ENCODE measurements around the gene TAF1D.
A peak's percentile ranks its signal among the peaks of the same experiment; 100 is the strongest.
"Not testable (repeated sequence)": the region's sequence is repeated elsewhere in the genome, so short reads cannot be mapped to it uniquely, and the experiment has no call there.

TAF1D gene

DNA sequence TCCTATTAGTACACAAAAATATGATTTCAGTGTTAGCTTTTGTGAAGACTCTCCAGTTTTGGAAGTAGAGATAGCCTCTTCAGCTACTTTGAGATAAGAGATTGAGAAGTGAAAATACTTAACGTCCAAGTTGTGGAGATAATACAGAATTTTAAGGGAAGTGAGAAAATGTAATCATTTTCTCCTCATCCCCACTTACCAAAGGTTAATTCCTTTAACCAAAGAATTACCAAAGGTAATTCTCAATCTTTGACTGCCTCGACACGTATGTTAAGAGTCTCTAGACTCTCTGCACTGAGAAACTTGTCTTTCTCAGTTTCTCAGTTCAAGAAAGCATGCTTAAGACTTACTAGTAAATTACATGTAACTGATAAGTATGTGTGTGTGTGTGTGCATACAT is 15.5 kb upstream of the TAF1D start:
- DNase-seq = no peak
- in situ Hi-C loops (cut with MboI; ENCODE audit: low pct_unique_long_range_greater_than_20kb, low sequenced_read_pairs) = no loop called here

DNA sequence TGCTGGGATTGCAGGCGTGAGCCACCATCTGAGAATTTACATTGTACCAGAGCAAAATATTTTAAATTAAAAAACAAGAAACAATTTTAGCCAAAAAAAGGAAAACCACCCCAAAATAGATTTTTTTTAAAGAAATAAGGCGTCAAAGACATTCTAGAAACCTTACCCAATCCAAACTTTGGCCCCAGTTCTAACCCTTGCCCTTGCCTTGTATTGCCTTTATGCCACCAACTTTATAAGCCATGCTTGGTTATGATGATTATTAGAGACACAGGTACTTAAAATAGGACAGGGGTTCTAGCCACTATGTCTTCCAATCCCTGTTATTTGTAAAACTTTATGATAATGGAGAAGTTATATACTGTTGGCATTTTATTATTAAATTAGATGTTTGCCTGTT is 11.9 kb upstream of the TAF1D start:
- DNase-seq = no peak
- in situ Hi-C loops (cut with MboI; ENCODE audit: low pct_unique_long_range_greater_than_20kb, low sequenced_read_pairs) = no loop called here

DNA sequence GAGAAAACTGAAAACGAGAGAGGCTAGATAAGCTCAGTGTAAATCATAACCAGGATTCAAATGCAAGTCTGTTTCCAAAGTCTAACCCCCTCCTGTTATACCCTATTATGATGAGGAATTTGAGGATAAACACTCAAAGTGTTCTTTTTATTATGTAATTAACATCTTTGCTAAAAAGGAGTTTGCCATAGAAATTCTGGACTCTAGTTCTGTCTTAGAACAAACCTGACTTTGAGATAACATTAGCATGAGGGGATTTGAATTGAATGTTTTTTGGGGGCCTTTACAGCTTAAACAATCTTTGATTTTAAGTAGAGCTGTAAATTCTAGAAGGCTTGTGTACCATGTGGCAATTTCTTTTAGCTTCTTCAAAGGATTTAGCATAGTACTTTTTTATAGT is 9.7 kb upstream of the TAF1D start:
- in situ Hi-C loops (cut with MboI; ENCODE audit: low pct_unique_long_range_greater_than_20kb, low sequenced_read_pairs) = no loop called here
- no peak for DNase-seq

DNA sequence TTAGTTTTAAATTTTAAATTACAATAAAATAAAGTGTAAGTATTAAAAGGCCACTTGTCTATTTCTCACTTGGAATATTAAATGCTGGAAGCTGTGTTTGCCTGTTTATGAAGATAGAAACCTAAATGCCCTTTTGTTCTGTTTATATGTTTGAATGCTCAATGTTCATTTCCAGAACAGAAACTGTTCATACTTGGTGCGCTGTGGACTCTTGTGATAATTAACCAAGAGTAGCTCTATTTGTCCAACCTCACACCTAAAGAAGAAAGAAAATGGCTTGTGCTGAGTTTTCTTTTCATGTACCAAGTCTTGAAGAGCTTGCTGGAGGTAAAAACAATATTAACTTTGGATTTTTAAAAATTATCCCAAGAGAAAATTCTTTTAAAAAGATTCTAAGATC is 5.8 kb upstream of the TAF1D start:
- in situ Hi-C loops (cut with MboI; ENCODE audit: low pct_unique_long_range_greater_than_20kb, low sequenced_read_pairs) = no loop called here
- no peak for DNase-seq

DNA sequence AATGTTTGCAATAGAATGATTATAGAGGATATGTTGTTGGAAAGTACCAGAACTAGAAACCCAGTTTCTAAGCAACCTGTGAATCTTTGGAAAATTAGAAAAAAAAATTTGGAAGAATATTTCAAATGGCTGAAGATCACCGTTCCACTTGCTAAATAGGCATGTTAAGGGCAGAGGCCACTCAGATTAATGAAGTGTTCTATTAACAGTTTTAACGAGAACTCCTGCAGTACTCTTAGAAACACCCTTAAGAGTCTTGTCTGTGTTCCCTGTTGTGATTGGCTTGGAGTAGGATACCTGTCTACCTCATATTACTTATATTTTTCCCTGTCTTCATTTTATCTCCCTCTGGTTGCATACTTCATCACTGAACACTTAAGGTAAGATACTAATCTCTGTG is 4.8 kb upstream of the TAF1D start:
- in situ Hi-C loops (cut with MboI; ENCODE audit: low pct_unique_long_range_greater_than_20kb, low sequenced_read_pairs) = no loop called here
- no peak for DNase-seq

DNA sequence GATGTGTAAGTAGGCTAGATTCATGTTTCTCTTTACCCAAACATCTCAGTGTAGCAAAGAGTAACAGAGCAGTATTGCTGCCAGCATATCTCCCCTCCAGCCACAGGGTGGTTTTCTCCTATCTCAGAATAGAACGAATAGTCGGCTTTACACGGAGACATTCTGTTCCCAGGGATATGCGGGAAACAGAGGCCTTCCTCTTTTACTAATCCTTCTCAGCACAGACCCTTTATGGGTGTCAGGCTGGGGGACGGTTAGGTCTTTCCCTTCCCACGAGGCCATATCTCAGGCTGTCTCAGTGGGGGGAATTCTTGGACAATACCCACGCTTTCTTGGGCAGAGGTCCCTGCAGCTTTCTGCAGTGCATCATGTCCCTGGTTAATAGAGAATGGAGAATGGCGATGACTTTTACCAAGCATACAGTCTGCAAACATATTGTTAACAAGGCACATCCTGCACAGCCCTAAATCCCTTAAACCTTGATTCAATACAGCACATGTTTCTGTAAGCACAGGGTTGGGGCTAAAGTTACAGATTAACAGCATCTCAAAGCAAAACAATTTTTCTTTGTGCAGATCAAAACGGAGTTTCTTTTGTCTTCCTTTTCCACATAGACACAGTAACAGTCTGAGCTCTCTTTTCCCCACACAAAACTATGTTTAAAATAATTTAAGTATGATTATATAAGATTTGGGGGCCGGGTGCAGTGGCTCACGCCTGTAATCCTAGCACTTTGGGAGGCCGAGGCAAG is 3.9 kb upstream of the TAF1D start:
- in situ Hi-C loops (cut with MboI; ENCODE audit: low pct_unique_long_range_greater_than_20kb, low sequenced_read_pairs) = not testable (repeated sequence)
- DNase-seq = peak; percentile 18

DNA sequence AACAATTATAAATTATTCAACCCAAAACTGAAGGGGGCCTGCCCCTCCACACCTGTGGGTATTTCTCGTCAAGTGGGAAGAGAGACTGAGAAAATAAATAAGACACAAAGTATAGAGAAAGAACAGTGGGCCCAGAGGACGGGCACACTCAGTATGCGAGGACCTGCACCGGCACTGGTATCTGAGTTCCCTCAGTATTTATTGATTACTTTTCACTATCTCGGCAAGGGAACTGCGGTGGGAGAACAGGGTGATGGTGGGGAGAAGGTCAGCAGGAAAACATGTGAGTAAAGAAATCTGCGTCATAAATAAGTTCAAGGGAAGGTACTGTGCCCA is 3.3 kb upstream of the TAF1D start:
- DNase-seq = no peak
- in situ Hi-C loops (cut with MboI; ENCODE audit: low pct_unique_long_range_greater_than_20kb, low sequenced_read_pairs) = no loop called here

DNA sequence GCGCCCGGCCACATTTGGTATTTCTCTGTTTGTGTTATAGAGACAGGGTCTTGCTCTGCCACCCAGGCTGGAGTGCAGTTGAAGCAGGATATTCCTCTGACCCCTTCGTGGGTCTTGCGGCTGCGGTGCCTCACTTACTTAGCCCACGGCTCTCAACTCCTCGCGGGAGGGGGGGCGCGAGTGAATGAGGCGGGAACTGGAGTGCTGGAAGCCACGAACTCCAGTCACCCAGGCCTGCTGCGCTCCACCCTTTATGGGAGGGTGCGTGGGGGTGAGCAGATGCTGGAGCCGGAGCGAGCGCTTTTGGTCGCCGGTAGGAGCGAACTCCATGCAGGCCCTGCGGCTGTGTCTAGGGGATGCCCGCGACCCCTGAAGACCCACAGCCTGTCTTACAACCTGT is 2.0 kb upstream of the TAF1D start:
- DNase-seq = no peak
- in situ Hi-C loops (cut with MboI; ENCODE audit: low pct_unique_long_range_greater_than_20kb, low sequenced_read_pairs) = no loop called here

DNA sequence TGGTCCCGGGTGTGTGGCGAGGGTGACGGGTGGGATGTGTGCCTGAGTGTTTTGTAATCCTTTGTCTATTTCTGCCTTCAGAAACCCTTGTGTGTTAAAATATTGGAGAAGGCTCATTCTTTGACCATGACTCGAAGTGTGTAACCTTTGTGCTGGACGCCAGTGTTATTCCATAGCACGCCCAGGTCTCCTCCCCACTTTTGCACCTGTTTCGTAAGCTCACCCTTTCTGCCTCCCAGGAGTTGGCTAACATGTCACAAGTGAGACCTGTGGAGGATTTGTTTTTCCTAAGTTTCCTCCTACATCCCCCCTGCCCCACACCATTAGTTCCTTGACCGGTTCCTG is 559 bp upstream of the TAF1D start:
- in situ Hi-C loops (cut with MboI; ENCODE audit: low pct_unique_long_range_greater_than_20kb, low sequenced_read_pairs) = no loop called here
- DNase-seq = no peak

DNA sequence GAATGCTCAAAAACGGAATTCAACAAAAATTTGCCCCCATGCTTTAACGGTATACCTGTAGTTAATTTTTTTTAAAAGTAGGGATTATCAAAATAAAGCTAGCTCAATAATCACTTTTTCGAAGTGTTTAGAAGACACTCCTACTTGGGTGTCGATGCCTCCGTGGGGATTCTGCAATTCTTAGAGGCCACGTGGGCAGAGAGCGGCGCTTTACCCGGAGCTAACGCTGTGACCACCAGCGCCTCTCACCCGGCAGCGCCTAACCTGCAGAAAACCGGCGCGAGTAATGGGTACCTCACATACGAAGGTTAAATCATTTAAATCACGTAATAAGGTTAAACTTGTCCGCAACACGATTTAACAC is 583 bp downstream of the TAF1D start:
- peak; percentile 72 for DNase-seq
- in situ Hi-C loops (cut with MboI; ENCODE audit: low pct_unique_long_range_greater_than_20kb, low sequenced_read_pairs) = no loop called here

DNA sequence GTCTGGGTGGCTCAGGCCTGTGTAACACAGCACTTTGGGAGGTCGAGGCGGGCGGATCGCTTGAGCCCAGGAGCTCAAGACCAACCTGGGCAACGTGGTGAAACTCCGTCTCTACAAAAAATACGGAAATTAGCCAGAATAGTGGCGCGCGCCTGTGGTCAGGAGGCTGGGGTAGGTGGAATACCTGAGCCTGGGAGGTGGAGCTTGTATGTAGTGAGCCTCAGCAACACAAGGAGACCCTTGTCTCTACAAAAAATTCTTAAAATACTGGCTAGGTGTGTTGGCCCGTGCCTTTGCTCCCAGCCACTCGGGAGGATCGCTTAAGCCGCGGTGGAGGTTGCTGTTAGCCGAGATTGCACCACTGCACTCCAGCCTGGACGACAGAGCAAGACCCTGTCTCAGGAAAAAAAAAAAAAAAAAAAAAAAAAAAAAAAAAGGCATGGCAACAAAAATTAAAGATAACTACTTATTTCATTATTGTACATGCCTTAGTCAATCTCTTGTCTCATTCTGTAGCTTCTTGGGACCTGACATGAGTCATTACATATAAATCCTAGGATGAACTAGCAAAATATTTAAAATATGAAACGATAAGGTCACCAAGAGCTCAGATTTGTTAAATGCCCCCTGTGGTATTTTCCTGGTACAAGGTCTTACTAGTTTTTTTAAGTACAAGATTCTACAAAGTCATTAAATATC is 1.1 kb downstream of the TAF1D start:
- in situ Hi-C loops (cut with MboI; ENCODE audit: low pct_unique_long_range_greater_than_20kb, low sequenced_read_pairs) = no loop called here
- DNase-seq = peak; percentile 69

DNA sequence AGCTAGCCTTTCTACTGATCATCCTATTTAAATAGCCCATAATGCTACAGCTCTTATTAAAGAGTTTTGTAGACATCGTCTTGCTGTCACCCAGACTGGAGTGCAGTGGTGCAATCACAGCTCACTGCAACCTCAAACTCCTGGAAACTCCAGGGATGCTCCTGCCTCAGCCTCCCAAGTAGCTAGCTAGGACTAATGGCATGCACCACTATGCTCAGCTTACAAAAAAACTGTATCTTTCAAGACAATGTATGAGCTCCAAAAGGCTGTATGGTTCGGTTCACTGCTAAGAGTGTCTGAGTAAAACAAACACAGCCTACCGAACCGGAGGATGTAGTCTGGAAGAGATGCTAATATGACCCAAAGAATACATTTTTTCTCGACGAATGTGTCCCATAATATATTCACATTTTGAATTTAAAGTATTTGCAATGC is 2.6 kb downstream of the TAF1D start:
- no peak for DNase-seq
- in situ Hi-C loops (cut with MboI; ENCODE audit: low pct_unique_long_range_greater_than_20kb, low sequenced_read_pairs) = no loop called here

DNA sequence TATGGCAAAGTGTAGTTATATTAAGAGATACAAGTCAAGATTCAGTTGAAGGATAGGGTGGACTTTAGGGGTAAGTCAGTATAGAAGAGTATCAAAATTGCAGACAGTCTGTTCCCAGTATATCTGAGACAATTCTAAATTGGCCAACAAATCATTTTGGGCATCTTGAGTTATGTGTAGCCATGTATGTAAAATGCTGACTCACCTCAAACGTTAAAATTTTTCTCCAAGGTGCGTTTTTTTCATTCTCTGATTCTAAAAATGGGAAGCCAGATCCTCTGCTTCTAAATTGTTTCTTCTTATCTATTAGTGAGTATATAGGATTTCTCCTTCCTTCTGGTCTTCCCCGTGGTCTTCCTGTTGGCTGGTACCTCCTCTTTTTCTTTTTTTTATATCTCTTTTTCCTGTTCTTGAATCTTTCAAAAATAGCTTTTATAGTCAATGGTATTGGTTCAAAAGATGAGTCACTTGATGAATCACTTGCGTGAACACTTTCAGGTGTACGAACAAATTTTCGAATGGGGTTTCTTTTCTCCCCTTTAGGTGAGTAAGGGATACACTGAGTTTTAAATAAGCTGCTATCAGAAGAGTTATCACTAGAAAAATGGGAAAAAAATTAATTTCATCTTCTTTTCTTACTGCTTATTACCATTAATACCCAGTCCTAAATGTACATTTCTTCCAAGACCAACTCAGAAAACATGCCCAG is 3.2 kb downstream of the TAF1D start:
- peak; percentile 34 for DNase-seq
- in situ Hi-C loops (cut with MboI; ENCODE audit: low pct_unique_long_range_greater_than_20kb, low sequenced_read_pairs) = no loop called here

DNA sequence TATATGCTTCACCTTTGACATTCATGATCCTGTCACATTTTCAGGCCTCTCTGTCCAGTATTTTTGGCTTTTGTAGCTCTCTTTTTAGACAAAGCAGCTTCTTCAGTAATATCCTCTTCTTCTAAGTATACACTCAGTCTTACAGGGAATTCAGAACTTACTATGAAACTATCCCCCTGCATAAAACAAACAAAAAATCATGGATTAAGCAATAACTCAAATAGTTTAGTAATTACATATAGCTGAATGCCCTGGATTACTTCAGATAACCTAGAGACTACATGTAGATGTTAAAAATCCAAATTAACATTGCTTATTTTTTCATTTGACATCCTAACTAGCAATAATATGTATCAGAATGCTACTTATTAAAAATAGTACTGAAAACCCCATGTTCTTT is 5.2 kb downstream of the TAF1D start:
- DNase-seq = no peak

DNA sequence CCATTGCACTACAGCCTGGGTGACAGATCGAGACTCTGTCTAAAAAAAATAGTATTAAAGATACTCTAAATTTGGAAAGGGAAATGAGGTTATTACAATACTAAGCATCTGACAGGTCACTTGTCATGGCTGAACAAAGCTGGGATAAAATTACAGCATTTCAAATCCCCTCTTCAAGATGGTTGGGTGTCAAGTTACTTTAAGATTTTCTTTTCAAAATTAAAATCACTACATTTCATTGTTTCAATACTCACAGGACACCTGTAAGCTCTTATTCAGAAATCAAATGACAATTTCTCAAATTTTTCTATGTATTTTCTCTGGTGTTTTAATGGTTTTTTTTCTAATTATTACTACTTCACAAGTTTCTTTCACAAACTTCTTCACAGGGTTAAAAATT is 5.7 kb downstream of the TAF1D start:
- in situ Hi-C loops (cut with MboI; ENCODE audit: low pct_unique_long_range_greater_than_20kb, low sequenced_read_pairs) = no loop called here
- no peak for DNase-seq

More for the DNA sequence above, 5.2 kb downstream of the TAF1D start:
- in situ Hi-C loops (cut with MboI; ENCODE audit: low pct_unique_long_range_greater_than_20kb, low sequenced_read_pairs) = no loop called here

DNA sequence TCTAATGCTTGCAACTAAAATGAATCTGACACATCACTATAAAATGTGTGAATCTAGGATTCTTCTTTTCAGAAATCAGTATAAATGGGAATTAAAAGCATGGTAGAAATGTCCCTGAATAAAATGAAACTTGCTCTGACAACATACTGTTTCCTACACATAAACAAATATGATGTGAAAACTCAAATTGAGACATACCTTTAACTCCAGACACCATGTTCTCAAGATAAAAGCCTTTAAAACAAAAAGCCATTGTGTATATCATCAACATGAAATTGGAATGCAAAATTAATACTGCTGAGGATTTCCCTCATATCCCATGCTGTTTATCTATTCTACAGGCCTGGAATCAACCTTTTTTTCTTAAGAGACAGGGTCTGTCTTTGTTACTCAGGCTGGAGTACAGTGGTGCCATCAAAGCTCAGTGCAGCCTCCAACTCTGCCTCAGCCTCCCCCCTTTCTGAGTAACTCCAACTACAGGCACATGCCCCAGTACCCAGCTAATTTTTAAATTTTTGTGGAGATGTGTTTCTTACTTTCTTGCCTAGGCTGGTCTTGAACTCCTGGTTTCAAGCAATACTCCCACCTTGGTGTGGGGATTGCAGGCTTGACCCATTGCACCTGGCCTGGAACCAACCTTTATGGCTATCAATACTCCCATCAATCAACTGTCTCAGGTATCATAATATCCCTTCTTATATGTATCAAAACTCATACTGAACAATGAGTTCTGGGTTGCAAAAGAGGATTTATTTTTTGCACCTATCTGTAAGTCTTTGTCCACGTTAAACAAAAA is 6.7 kb downstream of the TAF1D start:
- in situ Hi-C loops (cut with MboI; ENCODE audit: low pct_unique_long_range_greater_than_20kb, low sequenced_read_pairs) = no loop called here
- DNase-seq = no peak

DNA sequence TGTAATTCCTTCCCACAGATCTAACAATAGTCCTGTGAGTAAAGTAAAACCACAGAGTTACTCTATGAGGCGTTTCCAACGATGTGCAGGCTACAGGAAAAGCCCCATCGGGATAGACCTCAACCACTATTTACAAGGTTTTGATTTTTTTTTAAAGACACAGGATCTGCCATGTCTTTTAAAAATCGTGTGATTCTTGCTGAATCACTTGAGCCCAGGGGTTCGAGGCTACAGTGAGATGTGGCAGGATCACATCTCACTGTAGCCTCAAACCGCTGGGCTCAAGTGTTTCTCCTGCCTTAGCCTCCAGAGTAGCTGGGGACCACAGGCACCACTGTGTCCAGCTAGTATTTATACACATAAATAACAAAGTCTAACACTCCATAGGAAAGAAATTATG is 7.8 kb downstream of the TAF1D start:
- peak; percentile 38 for DNase-seq
- in situ Hi-C loops (cut with MboI; ENCODE audit: low pct_unique_long_range_greater_than_20kb, low sequenced_read_pairs) = no loop called here

DNA sequence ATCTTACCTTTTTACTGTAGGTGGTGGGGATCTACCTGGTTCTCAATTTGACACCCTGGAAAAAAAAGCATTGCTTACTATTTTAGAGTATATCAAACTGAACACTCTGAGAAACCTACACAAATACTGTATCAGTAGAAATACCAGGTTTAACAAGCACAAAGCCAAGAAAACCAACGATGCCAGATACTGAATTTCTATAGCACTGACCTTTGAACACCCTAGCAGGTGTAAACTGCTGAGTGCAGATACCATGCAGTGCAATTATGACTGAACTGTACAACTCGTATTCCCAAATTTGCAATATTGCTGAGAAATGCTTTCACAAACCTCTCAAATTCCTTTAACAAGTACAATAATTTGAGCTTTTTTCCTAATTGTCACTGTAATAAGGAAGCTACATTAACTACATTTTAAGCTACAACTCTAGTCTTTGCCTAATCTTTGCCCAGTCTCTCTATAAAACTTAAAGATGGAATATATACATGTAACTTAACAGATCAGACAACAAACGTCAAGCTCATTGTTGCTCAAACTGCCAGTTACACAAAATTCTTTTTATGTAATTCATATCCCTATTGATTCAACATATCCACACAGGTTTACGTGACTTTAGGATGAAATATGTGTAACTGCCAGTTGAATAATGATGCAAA is 8.9 kb downstream of the TAF1D start:
- in situ Hi-C loops (cut with MboI; ENCODE audit: low pct_unique_long_range_greater_than_20kb, low sequenced_read_pairs) = no loop called here
- DNase-seq = no peak
